Bronchial epithelial cell (primary cell): Measurements from ENCODE around the gene SH3BP2. TPM values are rescaled to one million over a fixed set of nuclear protein-coding genes. Genes with fewer than 3 reads are reported as not detected.

Experiments used
- DNase-seq: peaks from one replicate; pipeline ENCODE4 v3.0.0-alpha.2; 2010; ENCODE audit warnings: low read depth
- FAIRE-seq: peaks from 2 replicates; lab custom pipeline; 2011; peaks lifted over from hg19 to GRCh38; lab: Jason Lieb, UNC
- H3K27me3 ChIP-seq: 2 replicates; pipeline ENCODE4 v1.5.1; 2011; ENCODE audit warnings: low read length; ENCODE audit not compliant: control insufficient read depth, insufficient read depth
- H3K36me3 ChIP-seq: 2 replicates; pipeline ENCODE4 v1.5.1; 2011; ENCODE audit warnings: low read length; ENCODE audit not compliant: control insufficient read depth, insufficient read depth
- H3K4me3 ChIP-seq: 2 replicates; pipeline ENCODE4 v1.5.1; 2011; ENCODE audit warnings: mild to moderate bottlenecking, low read depth, low read length, control low read depth
- total RNA-seq: library from RNA; depleted of rRNA; stranded (reverse); fragments of >200 nt; gene quantifications from 2 replicates; pipeline ENCODE4 v1.2.1, GENCODE V29; 2014
- TF ChIP-seq, protein P1 (sequence below): IDR thresholded peaks from 2 replicates; pipeline ENCODE4 v1.5.1; 2011; ENCODE audit warnings: mild to moderate bottlenecking, moderate library complexity, low read length, control low read depth, inconsistent platforms; ENCODE audit not compliant: insufficient read depth, severe bottlenecking

SH3BP2 gene
- total RNA-seq, 1 donor from 2014 or later = 31.1 TPM

- DNase-seq = peak; percentile 37
- TF ChIP-seq, protein P1, sequence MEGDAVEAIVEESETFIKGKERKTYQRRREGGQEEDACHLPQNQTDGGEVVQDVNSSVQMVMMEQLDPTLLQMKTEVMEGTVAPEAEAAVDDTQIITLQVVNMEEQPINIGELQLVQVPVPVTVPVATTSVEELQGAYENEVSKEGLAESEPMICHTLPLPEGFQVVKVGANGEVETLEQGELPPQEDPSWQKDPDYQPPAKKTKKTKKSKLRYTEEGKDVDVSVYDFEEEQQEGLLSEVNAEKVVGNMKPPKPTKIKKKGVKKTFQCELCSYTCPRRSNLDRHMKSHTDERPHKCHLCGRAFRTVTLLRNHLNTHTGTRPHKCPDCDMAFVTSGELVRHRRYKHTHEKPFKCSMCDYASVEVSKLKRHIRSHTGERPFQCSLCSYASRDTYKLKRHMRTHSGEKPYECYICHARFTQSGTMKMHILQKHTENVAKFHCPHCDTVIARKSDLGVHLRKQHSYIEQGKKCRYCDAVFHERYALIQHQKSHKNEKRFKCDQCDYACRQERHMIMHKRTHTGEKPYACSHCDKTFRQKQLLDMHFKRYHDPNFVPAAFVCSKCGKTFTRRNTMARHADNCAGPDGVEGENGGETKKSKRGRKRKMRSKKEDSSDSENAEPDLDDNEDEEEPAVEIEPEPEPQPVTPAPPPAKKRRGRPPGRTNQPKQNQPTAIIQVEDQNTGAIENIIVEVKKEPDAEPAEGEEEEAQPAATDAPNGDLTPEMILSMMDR = no peak
- Histone ChIP-seq H3K27me3 (no peaks in the 10 kb centered on the region), H3K36me3 (peaks cover 27% of the 10 kb centered on the region), H3K4me3 (no peak overlapping the region)
- peak; percentile 98 for FAIRE-seq
These were observed 11.0 kb downstream of the SH3BP2 start for GRCh38 chr4:2803624-2804448.

DNA sequence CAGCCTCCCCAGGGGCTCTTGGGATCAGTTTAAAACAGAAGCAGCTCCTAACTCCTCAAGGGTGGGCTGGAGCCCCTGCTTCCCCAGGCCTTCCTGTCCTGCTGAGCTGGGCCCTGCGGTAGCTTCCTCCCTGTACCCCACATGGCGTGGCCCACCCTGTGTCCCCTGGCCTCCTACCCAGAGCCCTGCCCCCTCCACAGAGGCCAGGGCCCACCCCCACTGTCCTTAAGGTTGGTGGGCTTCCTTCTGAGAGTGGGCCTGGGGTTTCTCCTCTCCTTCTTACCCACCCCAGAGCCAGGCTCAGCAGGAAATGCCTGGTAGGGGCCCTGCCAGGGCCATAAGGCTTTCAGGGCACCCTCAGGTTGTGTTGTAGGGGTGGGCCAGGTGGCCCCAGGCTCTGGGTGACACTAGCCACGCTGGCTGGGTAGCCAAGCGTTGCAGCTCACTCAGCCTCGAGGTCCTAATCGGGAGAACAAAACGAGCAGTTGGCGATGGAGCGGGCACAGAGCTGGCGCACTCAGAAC lies 11.6 kb downstream of the SH3BP2 start:
- no peak overlapping the region for H3K4me3 ChIP-seq
- DNase-seq = no peak
- TF ChIP-seq, protein P1 = no peak
- no peaks in the 10 kb centered on the region for H3K27me3 ChIP-seq
- H3K36me3 ChIP-seq = peaks cover 30% of the 10 kb centered on the region
- no peak for FAIRE-seq

DNA sequence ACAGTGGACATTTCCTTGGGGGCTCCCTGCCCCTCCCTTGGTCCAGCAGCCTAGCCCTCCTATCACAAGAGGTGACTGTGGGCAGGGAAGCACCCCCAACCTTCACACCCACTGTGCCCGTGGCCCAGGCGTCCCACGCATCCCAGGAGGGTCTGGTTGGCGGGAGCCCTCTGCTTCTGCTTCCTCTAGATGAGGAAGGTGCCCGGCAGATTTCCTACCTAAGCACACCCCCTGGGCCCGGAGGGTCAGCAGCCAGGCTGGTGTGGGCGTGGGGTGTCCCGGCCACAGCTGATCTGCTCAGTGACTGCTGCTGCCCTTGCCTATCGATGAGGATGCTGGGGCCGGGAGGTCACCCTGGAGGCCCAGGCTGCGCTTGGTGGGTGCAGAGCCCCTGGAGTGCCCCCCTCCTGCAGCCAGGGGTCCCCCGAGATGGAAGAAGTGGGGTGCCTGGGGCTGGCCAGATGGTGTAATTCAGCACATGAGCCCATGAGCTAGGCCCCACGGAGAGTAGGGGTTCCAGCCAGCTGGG lies 12.2 kb downstream of the SH3BP2 start:
- H3K27me3 ChIP-seq = no peaks in the 10 kb centered on the region
- FAIRE-seq = no peak
- no peak for DNase-seq
- peaks cover 35% of the 10 kb centered on the region for H3K36me3 ChIP-seq
- TF ChIP-seq, protein P1 = no peak
- no peak overlapping the region for H3K4me3 ChIP-seq

DNA sequence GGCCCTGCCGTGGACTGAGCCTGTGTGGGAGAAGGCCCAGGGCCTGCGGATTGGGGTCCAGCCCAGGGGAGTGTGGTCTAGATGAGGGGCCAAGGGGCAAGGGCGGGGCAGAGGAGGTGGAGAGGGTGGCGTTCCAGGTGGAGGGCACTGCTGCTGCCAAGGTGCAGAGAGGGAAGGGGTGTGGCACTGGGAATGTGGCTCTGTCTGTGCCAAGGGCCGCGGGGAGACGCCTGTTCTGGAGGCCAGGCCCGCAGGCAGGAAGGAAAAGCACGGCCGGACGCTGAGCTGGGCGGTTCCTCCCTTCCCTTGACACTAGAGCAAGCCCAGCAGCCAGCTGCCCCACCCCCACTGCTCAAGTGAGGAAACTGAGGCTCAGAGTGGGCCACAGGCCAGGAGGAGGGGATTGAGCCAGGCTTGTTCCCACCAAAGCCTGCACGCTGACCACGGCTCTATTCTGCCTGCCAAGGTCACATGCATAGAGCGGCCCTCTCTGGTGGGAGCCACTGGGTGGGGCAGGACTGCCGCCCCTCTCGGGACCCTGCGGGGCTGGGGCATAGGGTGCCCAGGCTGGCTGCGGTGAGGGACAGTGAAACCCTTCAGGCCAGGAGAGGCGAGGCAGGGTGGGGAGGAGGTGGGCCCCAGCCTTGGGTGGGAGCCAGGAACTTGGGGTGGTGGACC lies 13.0 kb downstream of the SH3BP2 start:
- no peak overlapping the region for H3K4me3 ChIP-seq
- no peaks in the 10 kb centered on the region for H3K27me3 ChIP-seq
- FAIRE-seq (no peak), DNase-seq (peak; percentile 20)
- TF ChIP-seq, protein P1 = no peak
- peaks cover 37% of the 10 kb centered on the region for H3K36me3 ChIP-seq

DNA sequence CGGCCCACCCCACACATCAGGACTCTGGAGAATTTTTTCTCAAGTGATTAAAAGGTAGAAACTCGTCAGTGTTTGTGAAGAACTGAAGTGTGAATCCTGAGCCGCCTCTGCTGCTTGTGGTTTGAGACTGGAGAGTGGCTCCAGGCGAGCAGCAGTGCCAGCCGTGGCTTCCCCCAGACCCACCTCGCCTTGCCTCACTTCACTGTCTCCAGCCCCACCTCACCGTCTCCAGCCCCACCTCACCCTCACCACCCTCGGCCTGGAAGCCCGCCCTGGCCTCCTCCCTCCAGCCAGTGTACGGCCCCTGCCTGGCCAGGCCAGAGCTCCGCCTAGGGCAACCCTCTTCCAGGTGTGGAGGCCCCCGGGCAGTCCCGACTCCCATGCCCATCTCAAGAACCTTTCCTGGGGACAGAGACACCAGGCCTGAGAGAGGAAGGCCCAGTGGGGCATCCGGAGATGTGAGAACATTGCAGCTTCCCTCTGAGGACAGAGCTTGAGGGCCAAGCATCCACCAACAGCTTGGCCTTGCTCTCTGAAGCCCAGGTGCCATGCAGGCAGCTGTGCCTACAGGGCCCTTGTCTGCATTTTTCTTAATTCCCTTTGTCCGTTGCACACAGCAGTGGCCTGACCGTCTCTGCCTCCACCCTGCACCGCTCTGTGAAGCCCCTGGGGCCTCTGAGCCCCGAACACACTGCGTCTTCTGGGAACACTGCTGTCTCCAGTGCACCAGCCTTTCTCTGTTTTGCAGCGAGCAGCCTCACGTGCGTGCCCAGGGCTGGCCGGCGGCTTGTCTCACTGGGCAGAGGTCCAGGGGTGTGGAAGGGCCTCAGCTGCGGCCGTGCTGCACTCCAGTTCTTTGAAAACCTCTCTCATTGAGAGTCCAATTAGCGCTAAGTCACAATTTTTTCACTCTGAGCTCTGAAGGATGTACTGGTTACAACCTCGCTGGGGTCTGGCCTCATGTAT lies 13.8 kb downstream of the SH3BP2 start:
- no peak for FAIRE-seq

More for the DNA sequence above, 13.8 kb downstream of the SH3BP2 start:
- H3K4me3 ChIP-seq = no peak overlapping the region
- H3K36me3 ChIP-seq = peaks cover 36% of the 10 kb centered on the region
- TF ChIP-seq, protein P1 = no peak
- no peak for DNase-seq
- H3K27me3 ChIP-seq = no peaks in the 10 kb centered on the region
